GM19240 (cell line): ENCODE results near the gene SYNDIG1.

Experiments
- DNase-seq: peaks from one replicate; pipeline ENCODE4 v3.0.0; 2011; ENCODE audit warnings: low spot score; ENCODE audit not compliant: insufficient read length

Gene SYNDIG1

GRCh38 chr20:24630486-24631172, 161.2 kb downstream of the SYNDIG1 start:
- DNase-seq: no peak

GRCh38 chr20:24631173-24631505, 161.7 kb downstream of the SYNDIG1 start:
- no peak for DNase-seq

- no peak for DNase-seq
Observed at GRCh38 chr20:24632581-24632980, 163.2 kb downstream of the SYNDIG1 start.

- DNase-seq: no peak
Observed at GRCh38 chr20:24633026-24633425, 163.6 kb downstream of the SYNDIG1 start.

GRCh38 chr20:24633521-24633920, 164.1 kb downstream of the SYNDIG1 start:
- no peak for DNase-seq

GRCh38 chr20:24634855-24635254, 165.4 kb downstream of the SYNDIG1 start:
- DNase-seq: no peak

- no peak for DNase-seq
Observed at GRCh38 chr20:24636626-24637025, 167.2 kb downstream of the SYNDIG1 start.

GRCh38 chr20:24637087-24637486, 167.7 kb downstream of the SYNDIG1 start:
- no peak for DNase-seq

GRCh38 chr20:24637941-24638340, 168.5 kb downstream of the SYNDIG1 start:
- DNase-seq: no peak

GRCh38 chr20:24638591-24639548, 169.4 kb downstream of the SYNDIG1 start:
- no peak for DNase-seq

GRCh38 chr20:24640276-24640675, 170.8 kb downstream of the SYNDIG1 start:
- DNase-seq: no peak

- DNase-seq: no peak
Observed at GRCh38 chr20:24640686-24641085, 171.3 kb downstream of the SYNDIG1 start.

- DNase-seq: no peak
Observed at GRCh38 chr20:24643731-24644626, 174.6 kb downstream of the SYNDIG1 start.

- no peak for DNase-seq
Observed at GRCh38 chr20:24646321-24646720, 176.9 kb downstream of the SYNDIG1 start.

GRCh38 chr20:24647713-24648112, 178.3 kb downstream of the SYNDIG1 start:
- DNase-seq: no peak

- DNase-seq: no peak
Observed at GRCh38 chr20:24648481-24648880, 179.1 kb downstream of the SYNDIG1 start.

GRCh38 chr20:24648919-24649318, 179.5 kb downstream of the SYNDIG1 start:
- no peak for DNase-seq

- DNase-seq: no peak
Observed at GRCh38 chr20:24649787-24650490, 180.5 kb downstream of the SYNDIG1 start.

GRCh38 chr20:24651171-24651975, 181.9 kb downstream of the SYNDIG1 start:
- DNase-seq: no peak

GRCh38 chr20:24651976-24652345, 182.5 kb downstream of the SYNDIG1 start:
- DNase-seq: no peak
